Right lobe of liver (tissue), 6 donors: Measurements from ENCODE around the gene DMRTC2. TPM values are rescaled to one million over a fixed set of nuclear protein-coding genes. Genes with fewer than 3 reads are reported as not detected.
A peak's percentile ranks its signal among the peaks of the same experiment; 100 is the strongest.

Experiments
- ATAC-seq, 4 donors: fragments of 200-7000 bp; cut with Tn5 transposase; one replicate each; pipeline ENCODE4 v1.9.1; 2020; ENCODE audit warnings: mild to moderate bottlenecking in 4 of 4, moderate library complexity in 4 of 4
- DNase-seq, 3 donors: peaks; one replicate each; pipeline ENCODE4 v3.0.0-alpha.2; 2020
- H3K27ac ChIP-seq, 3 donors: fragments of 200-600 bp; one replicate each; pipeline ENCODE4 v1.8.0; 2022
- H3K27me3 ChIP-seq, 2 donors: fragments of 200-600 bp; one replicate each; pipeline ENCODE4 v1.8.0; 2022
- H3K36me3 ChIP-seq, 4 donors: fragments of 200-600 bp; sonication (generic) in 1 of 4; one replicate each; pipeline versions ENCODE4 v1.5.1 to v1.8.0; 2017 to 2022; ENCODE audit warnings: control low read depth in 1 of 4
- H3K4me1 ChIP-seq, 4 donors: fragments of 200-600 bp; sonication (generic) in 1 of 4; one replicate each; pipeline versions ENCODE4 v1.5.1 to v1.8.0; 2017 to 2022; ENCODE audit warnings: control low read depth in 1 of 4
- H3K4me3 ChIP-seq, 3 donors: fragments of 200-600 bp; one replicate each; pipeline ENCODE4 v1.8.0; 2022
- H3K9me3 ChIP-seq, 4 donors: fragments of 200-600 bp; sonication (generic) in 1 of 4; one replicate each; pipeline versions ENCODE4 v1.5.1 to v1.8.0; 2017 to 2022; ENCODE audit warnings: control low read depth in 1 of 4
- POLR2A ChIP-seq: fragments of 450-650 bp; IDR thresholded peaks from one replicate; pipeline ENCODE4 v1.6.1; 2017; ENCODE audit warnings: antibody characterized with exemption, mild to moderate bottlenecking
- WGBS: methylation state at CpG from one replicate; pipeline ENCODE4 v1.1.6; 2018; ENCODE audit warnings: low coverage, low lambda C conversion rate; ENCODE audit not compliant: insufficient coverage; ENCODE audit errors: missing lambda C conversion rate; 5-methylcytosine and 5-hydroxymethylcytosine counted together
- intact Hi-C, 2 donors: fragments of 100-400 bp; cut with DNase I; formaldehyde crosslinking; loops; one replicate each; pipeline versions ENCODE4 v1.11.2 to v1.14.1; 2022
- total RNA-seq, 6 experiments: library from RNA; depleted of rRNA in 2 of 6; stranded (reverse); fragments of >200 nt in 2 of 6; fragmentation: NEBNext Ultra II Directional in 3 of 6; extraction: Animal tissue kit (Norgen Biotek cat#: 25700) in 3 of 6; gene quantifications; one replicate each; pipeline versions ENCODE4 v1.1.0 to v1.2.4, GENCODE V29; 2016 to 2023
- TF ChIP-seq, protein P1 (sequence below), 4 donors: fragments of 200-600 bp in 3 of 4; fragments of 450-650 bp in 1 of 4; IDR thresholded peaks; one replicate each; pipeline versions ENCODE4 v1.5.1 to v1.8.0; 2016 to 2022; ENCODE audit warnings: antibody characterized with exemption in 4 of 4, mild to moderate bottlenecking in 2 of 4
- donor health status: DM: no; HTN: yes; CAD: no.
- donor health status: DM: no; HTN: no; CAD: no.
- donor health status: DM: no; HTN: no; CAD: no.
- donor health status: DM: no; HTN: yes; CAD: no.
- donor health status: DM: no; HTN: yes; CAD: no.

The DMRTC2 gene
- total RNA-seq, 6 experiments from 2014 or later: not detected

DNA sequence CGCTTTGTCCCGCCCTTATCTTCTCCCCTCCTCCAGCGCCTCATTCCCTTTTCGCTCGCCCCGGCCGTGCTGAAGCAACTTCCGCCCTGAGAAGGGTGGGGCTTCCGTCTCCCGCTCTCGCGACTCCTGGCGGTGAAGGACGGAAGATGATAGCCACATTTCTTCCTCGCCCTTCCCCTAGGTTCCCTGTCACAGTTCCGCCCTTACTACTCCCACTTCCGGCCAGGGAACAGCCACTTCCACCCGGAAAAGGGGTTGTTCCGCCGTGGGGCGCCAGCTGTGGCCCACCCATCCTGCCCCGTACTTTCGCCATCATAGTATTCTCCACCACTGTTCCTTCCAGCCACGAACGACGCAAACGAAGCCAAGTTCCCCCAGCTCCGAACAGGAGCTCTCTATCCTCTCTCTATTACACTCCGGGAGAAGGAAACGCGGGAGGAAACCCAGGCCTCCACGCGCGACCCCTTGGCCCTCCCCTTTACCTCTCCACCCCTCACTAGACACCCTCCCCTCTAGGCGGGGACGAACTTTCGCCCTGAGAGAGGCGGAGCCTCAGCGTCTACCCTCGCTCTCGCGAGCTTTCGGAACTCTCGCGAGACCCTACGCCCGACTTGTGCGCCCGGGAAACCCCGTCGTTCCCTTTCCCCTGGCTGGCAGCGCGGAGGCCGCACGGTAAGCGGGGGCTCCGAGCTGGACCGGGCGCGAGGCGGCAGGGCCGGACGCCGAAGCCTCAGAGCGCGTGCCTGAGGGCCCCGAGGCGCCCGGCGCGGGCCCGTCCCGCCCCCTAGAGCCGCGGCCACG lies 15.0 kb downstream of the DMRTC2 start, which contains the start of gene RPS19:
RPS19 (plus strand) TSS at position 638 of the 801 bp plus-strand sequence. CDS start 520 bp downstream, outside the sequence.
- intact Hi-C loops: no loop called here
- peak; percentile 92 to 93 (median 92) for ATAC-seq

DNA sequence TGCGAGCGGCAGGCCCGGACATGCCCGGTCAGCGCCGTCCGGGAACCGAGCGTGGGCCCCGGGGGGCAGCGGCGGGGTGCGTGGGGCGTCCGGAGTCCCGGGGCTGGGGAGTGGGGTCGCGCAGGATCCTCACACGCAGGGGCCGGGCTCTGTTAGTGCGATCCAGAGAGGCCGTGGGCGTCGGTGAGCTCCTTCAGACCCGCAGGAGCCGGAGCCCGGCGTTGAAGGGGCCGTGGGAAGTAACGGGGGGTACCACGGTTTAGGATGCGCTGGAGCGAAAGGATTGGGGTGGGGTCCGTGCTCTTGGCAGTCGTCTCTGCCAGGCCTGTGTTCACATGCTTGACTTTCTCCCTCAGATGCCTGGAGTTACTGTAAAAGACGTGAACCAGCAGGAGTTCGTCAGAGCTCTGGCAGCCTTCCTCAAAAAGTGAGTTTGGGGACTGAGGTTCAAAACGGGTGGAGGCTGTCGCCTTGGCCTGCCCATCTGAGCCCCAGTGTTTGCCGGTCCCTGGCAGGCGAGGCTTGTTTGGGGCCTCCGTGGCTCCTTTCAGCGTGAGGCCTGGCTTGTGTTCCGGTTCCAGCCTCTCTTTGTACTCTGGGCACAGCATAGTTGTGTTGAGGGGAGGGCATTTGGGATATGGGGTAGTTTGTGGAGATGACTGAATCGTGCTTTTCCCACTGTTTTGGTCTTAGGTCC lies 15.7 kb downstream of the DMRTC2 start:
- Histone ChIP-seq H3K4me1 (peaks cover 0 to 17% (median 3%) of the 10 kb centered on the region in 4 donors), H3K36me3 (peaks cover 11 to 44% (median 24%) of the 10 kb centered on the region in 4 donors), H3K27ac (peak overlapping the region; percentile 74 to 88 (median 81)), H3K27me3 (no peaks in the 10 kb centered on the region), H3K9me3 (no peaks in the 10 kb centered on the region), H3K4me3 (peak overlapping the region; percentile 93 to 97 (median 94))
- no peak for ATAC-seq
- WGBS: 0% methylated on average over 11 of the region's 45 CpGs
- intact Hi-C loops: no loop called here
- TF ChIP-seq, protein P1, sequence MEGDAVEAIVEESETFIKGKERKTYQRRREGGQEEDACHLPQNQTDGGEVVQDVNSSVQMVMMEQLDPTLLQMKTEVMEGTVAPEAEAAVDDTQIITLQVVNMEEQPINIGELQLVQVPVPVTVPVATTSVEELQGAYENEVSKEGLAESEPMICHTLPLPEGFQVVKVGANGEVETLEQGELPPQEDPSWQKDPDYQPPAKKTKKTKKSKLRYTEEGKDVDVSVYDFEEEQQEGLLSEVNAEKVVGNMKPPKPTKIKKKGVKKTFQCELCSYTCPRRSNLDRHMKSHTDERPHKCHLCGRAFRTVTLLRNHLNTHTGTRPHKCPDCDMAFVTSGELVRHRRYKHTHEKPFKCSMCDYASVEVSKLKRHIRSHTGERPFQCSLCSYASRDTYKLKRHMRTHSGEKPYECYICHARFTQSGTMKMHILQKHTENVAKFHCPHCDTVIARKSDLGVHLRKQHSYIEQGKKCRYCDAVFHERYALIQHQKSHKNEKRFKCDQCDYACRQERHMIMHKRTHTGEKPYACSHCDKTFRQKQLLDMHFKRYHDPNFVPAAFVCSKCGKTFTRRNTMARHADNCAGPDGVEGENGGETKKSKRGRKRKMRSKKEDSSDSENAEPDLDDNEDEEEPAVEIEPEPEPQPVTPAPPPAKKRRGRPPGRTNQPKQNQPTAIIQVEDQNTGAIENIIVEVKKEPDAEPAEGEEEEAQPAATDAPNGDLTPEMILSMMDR (IDR thresholded peaks at IDR 0.05): no peak
- no peak for TF ChIP-seq POLR2A
- DNase-seq: no peak

More for the DNA sequence above, 15.0 kb downstream of the DMRTC2 start, which contains the start of gene RPS19:
- Histone ChIP-seq H3K27ac (peak within 1 kb of the TSS; percentile 74 to 88 (median 81)), H3K4me3 (peak within 1 kb of the TSS; percentile 93 to 97 (median 94)), H3K27me3 (no peaks in the 10 kb centered on the region), H3K4me1 (peaks cover 0 to 17% (median 3%) of the 10 kb centered on the region in 4 donors), H3K36me3 (peaks cover 11 to 37% (median 20%) of the 10 kb centered on the region in 4 donors), H3K9me3 (no peaks in the 10 kb centered on the region)
- peak; percentile 98 to 99 (median 99) for DNase-seq
- WGBS: under 1% methylated on average over 35 of the region's 76 CpGs
- TF ChIP-seq, protein P1 (IDR thresholded peaks at IDR 0.05): peak; percentile 53 to 72 (median 65)
- TF ChIP-seq POLR2A: peak; percentile 89

DNA sequence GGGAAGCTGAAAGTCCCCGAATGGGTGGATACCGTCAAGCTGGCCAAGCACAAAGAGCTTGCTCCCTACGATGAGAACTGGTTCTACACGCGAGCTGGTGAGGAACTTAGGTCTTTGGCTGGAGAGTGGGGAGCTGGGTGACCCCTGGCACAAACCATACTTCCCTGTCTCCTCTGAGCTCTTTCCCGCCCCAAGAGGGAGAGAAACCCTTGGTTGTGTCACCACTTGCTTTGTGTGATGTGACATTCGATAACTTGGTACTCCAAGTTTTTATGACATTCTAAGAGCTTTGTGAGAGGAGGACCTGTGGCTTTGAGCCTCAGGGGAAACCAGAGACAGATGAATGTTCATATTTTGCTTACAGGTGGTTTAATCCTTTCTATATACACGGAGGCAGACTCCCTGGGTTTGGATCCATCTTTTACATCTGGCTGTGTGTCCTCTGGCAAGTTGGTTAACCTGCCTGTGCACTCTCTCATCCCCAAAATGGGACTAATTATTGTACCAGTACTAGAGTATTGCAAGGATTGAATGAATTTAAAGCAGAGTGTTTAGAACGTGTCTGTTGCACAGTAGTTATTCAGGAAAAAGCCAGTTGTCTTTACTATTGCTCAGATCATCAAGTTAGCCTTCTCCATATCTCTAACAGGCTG lies 16.4 kb downstream of the DMRTC2 start:
- ATAC-seq (no peak), DNase-seq (no peak)
- H3K4me1 ChIP-seq: peaks cover 0 to 17% (median 3%) of the 10 kb centered on the region in 4 donors
- H3K4me3 ChIP-seq: peak overlapping the region; percentile 93 to 97 (median 94)
- peak overlapping the region in 2 of 3 donors; percentile 74 to 88 for H3K27ac ChIP-seq
- no peak for TF ChIP-seq POLR2A
- TF ChIP-seq, protein P1 (IDR thresholded peaks at IDR 0.05): no peak
- intact Hi-C loops: no loop called here
- peaks cover 11 to 49% (median 28%) of the 10 kb centered on the region in 4 donors for H3K36me3 ChIP-seq
- H3K9me3 ChIP-seq: no peaks in the 10 kb centered on the region
- H3K27me3 ChIP-seq: no peaks in the 10 kb centered on the region
- 50% methylated on average over 2 of the region's 9 CpGs for WGBS

DNA sequence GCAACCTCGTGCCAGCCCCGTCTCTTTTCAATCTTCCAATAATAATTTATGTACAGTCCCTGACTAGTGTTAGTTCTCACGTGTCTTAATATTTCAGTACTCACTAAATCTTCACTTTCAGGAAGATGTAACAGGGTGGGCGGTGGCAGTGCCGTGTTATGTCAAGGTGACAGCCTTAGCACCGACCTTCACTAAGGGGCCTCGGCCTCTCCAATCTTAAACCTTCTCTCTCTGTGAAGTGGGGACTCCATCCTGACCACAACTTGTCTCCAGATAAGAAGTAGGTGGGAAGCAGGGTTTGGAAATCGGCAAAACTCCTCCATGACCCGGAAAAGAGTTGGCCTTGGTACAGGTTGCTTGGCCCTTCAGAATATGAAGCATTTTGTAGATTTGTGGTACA lies 17.0 kb downstream of the DMRTC2 start:
- WGBS: 80% methylated on average over 8 of the region's 9 CpGs
- no peak for ATAC-seq
- DNase-seq: no peak
- peaks cover 0 to 17% (median 3%) of the 10 kb centered on the region in 4 donors for H3K4me1 ChIP-seq
- TF ChIP-seq, protein P1 (IDR thresholded peaks at IDR 0.05): no peak
- TF ChIP-seq POLR2A: no peak
- no peak overlapping the region for H3K27ac ChIP-seq
- intact Hi-C loops: no loop called here
- no peaks in the 10 kb centered on the region for H3K27me3 ChIP-seq
- no peak overlapping the region for H3K4me3 ChIP-seq
- no peaks in the 10 kb centered on the region for H3K9me3 ChIP-seq
- peaks cover 11 to 54% (median 28%) of the 10 kb centered on the region in 4 donors for H3K36me3 ChIP-seq
